Measurements from ENCODE around the gene PFKFB4. TPM values are rescaled to one million over a fixed set of nuclear protein-coding genes. Genes with fewer than 3 reads are reported as not detected.

The PFKFB4 gene
- total RNA-seq, 1 donor from 2014 or later, result 12.9 TPM

DNA sequence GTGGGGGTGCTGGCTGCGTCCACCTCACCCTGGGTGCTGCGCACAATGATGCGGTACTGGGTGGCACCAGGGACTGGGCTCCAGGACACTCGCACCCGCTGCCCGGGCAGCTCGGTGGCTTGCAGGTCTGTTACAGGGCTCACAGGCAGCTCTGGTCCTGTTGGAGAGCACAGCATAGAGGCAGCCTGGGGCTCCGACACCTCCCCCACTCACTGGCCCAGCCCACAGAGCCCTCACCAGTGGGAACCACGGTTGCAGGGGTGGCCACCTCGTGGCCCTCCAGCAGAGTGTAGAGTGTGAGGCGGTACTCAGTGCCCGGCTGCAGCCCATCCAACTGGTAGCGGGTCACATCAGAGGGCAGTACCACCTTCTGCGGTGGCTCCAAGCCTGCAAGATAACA is 34.8 kb upstream of the PFKFB4 start:
- no peak overlapping the region for H3K4me3 ChIP-seq
- H3K36me3 ChIP-seq, result no peaks in the 10 kb centered on the region
- intact Hi-C loops (cut with DNase I), result no loop called here
- DNase-seq (no peak), ATAC-seq (no peak)
- no peaks in the 10 kb centered on the region for H3K9me3 ChIP-seq
- no peak overlapping the region for H3K27ac ChIP-seq
- TF ChIP-seq, protein P1, sequence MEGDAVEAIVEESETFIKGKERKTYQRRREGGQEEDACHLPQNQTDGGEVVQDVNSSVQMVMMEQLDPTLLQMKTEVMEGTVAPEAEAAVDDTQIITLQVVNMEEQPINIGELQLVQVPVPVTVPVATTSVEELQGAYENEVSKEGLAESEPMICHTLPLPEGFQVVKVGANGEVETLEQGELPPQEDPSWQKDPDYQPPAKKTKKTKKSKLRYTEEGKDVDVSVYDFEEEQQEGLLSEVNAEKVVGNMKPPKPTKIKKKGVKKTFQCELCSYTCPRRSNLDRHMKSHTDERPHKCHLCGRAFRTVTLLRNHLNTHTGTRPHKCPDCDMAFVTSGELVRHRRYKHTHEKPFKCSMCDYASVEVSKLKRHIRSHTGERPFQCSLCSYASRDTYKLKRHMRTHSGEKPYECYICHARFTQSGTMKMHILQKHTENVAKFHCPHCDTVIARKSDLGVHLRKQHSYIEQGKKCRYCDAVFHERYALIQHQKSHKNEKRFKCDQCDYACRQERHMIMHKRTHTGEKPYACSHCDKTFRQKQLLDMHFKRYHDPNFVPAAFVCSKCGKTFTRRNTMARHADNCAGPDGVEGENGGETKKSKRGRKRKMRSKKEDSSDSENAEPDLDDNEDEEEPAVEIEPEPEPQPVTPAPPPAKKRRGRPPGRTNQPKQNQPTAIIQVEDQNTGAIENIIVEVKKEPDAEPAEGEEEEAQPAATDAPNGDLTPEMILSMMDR (IDR thresholded peaks at IDR 0.05), result no peak
- H3K4me1 ChIP-seq, result no peaks in the 10 kb centered on the region
- peaks cover 23% of the 10 kb centered on the region for H3K27me3 ChIP-seq (ENCODE audit: low read depth)

DNA sequence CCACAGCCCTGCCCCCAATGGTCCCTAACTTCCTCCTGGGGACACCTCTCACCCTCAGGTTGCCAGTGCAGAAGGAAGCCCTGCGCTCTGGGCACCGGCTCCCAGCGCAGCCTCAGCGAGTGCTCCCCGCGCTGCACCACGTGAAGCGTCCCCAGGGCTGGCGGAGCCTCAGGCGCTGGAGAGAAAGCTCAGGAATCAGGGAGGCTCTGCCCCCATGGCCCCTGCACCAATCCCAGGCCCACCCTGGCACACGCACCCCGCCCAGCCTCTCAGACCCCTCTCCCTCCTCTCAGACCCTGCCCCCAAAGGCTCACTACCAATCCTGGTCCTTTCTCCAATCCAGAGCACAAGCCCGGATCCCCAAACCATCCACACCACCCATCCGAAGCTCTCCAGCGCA is 31.6 kb upstream of the PFKFB4 start:
- H3K9me3 ChIP-seq, result no peaks in the 10 kb centered on the region
- no peak for ATAC-seq
- no peak overlapping the region for H3K27ac ChIP-seq
- no peak for DNase-seq
- no peaks in the 10 kb centered on the region for H3K4me1 ChIP-seq
- peaks cover 5% of the 10 kb centered on the region for H3K27me3 ChIP-seq (ENCODE audit: low read depth)
- TF ChIP-seq, protein P1 (IDR thresholded peaks at IDR 0.05), result no peak
- intact Hi-C loops (cut with DNase I), result no loop called here
- H3K36me3 ChIP-seq, result no peaks in the 10 kb centered on the region
- no peak overlapping the region for H3K4me3 ChIP-seq

DNA sequence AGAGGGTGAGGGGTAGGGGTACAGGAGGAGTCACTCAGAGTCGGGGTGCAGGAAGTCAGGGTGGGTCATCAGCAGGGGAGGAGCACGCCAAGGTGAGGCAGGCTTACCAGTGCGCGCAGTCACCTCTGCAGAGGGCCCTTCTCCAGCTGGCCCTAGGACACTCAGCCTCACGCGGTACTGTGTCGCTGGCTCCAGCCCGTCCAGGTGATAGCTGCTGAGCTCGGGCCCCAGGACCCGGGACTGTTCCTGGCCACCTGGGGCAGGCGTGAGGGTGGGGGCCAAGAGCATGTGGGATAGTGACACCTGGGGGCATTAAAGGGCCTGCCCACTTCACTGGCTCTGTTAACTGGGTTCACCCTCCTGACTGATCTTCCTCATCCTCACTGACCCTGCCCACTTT is 31.1 kb upstream of the PFKFB4 start:
- Histone ChIP-seq H3K9me3 (no peaks in the 10 kb centered on the region), H3K4me3 (no peak overlapping the region), H3K36me3 (no peaks in the 10 kb centered on the region), H3K4me1 (no peaks in the 10 kb centered on the region), H3K27ac (no peak overlapping the region), H3K27me3 (ENCODE audit: low read depth) (peaks cover 5% of the 10 kb centered on the region)
- intact Hi-C loops (cut with DNase I), result no loop called here
- DNase-seq (no peak), ATAC-seq (no peak)
- TF ChIP-seq, protein P1 (IDR thresholded peaks at IDR 0.05), result no peak

DNA sequence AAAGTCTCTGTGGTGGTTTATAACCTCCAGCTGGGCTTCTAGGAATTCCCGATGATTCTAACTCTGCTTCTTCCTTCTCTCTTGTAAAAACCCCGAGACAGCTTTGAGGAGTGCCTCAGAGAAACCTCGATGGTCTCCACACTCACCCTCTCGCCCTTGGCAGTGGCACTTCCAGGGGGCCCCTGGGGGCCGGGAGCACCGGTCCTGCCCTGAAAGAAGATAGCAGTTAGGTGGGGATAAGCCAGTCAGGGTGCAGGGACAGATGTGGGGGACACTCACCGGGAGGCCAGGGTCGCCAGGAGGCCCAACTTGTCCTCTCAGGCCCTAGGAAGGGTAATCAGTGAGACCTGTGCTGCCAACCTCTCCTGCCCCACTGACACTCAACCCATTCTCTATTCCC is 28.8 kb upstream of the PFKFB4 start:
- Histone ChIP-seq H3K36me3 (no peaks in the 10 kb centered on the region), H3K9me3 (no peaks in the 10 kb centered on the region), H3K4me3 (no peak overlapping the region), H3K4me1 (no peaks in the 10 kb centered on the region), H3K27me3 (ENCODE audit: low read depth) (no peaks in the 10 kb centered on the region), H3K27ac (no peak overlapping the region)
- TF ChIP-seq, protein P1 (IDR thresholded peaks at IDR 0.05), result no peak
- ATAC-seq (no peak), DNase-seq (no peak)
- intact Hi-C loops (cut with DNase I), result no loop called here

DNA sequence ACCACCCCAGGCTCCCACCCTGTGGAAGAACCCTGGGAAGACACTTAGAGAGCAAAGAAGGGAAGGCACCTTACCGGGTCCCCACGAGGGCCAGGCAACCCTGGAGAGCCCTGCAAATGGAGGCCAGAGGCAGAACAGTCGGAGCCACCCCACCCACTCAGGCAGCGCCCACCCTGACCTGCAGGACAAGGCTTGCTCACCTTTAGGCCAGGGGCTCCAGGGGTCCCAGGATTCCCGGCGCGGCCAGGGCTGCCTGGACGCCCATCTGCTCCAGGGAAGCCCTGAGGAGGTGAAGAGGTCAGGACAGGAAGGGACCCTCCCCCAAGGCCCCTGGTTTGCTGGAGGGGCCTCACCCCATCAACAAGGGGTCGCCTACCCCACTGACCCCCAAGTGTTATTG is 28.2 kb upstream of the PFKFB4 start:
- intact Hi-C loops (cut with DNase I), result no loop called here
- Histone ChIP-seq H3K27ac (no peak overlapping the region), H3K4me1 (no peaks in the 10 kb centered on the region), H3K9me3 (no peaks in the 10 kb centered on the region), H3K27me3 (ENCODE audit: low read depth) (no peaks in the 10 kb centered on the region), H3K4me3 (no peak overlapping the region), H3K36me3 (no peaks in the 10 kb centered on the region)
- no peak for DNase-seq
- ATAC-seq, result no peak
- TF ChIP-seq, protein P1 (IDR thresholded peaks at IDR 0.05), result no peak

Measured in lower lobe of right lung (tissue), 2 donors.